Right lobe of liver (tissue), 6 donors: Measurements from ENCODE around the gene PHLDB2. TPM values are rescaled to one million over a fixed set of nuclear protein-coding genes. Genes with fewer than 3 reads are reported as not detected.

ENCODE experiments used
- ATAC-seq, 4 donors: fragments of 200-7000 bp; cut with Tn5 transposase; one replicate each; pipeline ENCODE4 v1.9.1; 2020; ENCODE audit warnings: mild to moderate bottlenecking in 4 of 4, moderate library complexity in 4 of 4
- DNase-seq, 3 donors: peaks; one replicate each; pipeline ENCODE4 v3.0.0-alpha.2; 2020
- H3K27ac ChIP-seq, 3 donors: fragments of 200-600 bp; one replicate each; pipeline ENCODE4 v1.8.0; 2022
- H3K27me3 ChIP-seq, 2 donors: fragments of 200-600 bp; one replicate each; pipeline ENCODE4 v1.8.0; 2022
- H3K36me3 ChIP-seq, 4 donors: fragments of 200-600 bp; sonication (generic) in 1 of 4; one replicate each; pipeline versions ENCODE4 v1.5.1 to v1.8.0; 2017 to 2022; ENCODE audit warnings: control low read depth in 1 of 4
- H3K4me1 ChIP-seq, 4 donors: fragments of 200-600 bp; sonication (generic) in 1 of 4; one replicate each; pipeline versions ENCODE4 v1.5.1 to v1.8.0; 2017 to 2022; ENCODE audit warnings: control low read depth in 1 of 4
- H3K4me3 ChIP-seq, 3 donors: fragments of 200-600 bp; one replicate each; pipeline ENCODE4 v1.8.0; 2022
- H3K9me3 ChIP-seq, 4 donors: fragments of 200-600 bp; sonication (generic) in 1 of 4; one replicate each; pipeline versions ENCODE4 v1.5.1 to v1.8.0; 2017 to 2022; ENCODE audit warnings: control low read depth in 1 of 4
- POLR2A ChIP-seq: fragments of 450-650 bp; IDR thresholded peaks from one replicate; pipeline ENCODE4 v1.6.1; 2017; ENCODE audit warnings: antibody characterized with exemption, mild to moderate bottlenecking
- WGBS: methylation state at CpG from one replicate; pipeline ENCODE4 v1.1.6; 2018; ENCODE audit warnings: low coverage, low lambda C conversion rate; ENCODE audit not compliant: insufficient coverage; ENCODE audit errors: missing lambda C conversion rate; 5-methylcytosine and 5-hydroxymethylcytosine counted together
- intact Hi-C, 2 donors: fragments of 100-400 bp; cut with DNase I; formaldehyde crosslinking; loops; one replicate each; pipeline versions ENCODE4 v1.11.2 to v1.14.1; 2022
- total RNA-seq, 6 experiments: library from RNA; depleted of rRNA in 2 of 6; stranded (reverse); fragments of >200 nt in 2 of 6; fragmentation: NEBNext Ultra II Directional in 3 of 6; extraction: Animal tissue kit (Norgen Biotek cat#: 25700) in 3 of 6; gene quantifications; one replicate each; pipeline versions ENCODE4 v1.1.0 to v1.2.4, GENCODE V29; 2016 to 2023
- TF ChIP-seq, protein P1 (sequence below), 4 donors: fragments of 200-600 bp in 3 of 4; fragments of 450-650 bp in 1 of 4; IDR thresholded peaks; one replicate each; pipeline versions ENCODE4 v1.5.1 to v1.8.0; 2016 to 2022; ENCODE audit warnings: antibody characterized with exemption in 4 of 4, mild to moderate bottlenecking in 2 of 4
- donor health status: DM: no; HTN: yes; CAD: no.
- donor health status: DM: no; HTN: no; CAD: no.
- donor health status: DM: no; HTN: no; CAD: no.
- donor health status: DM: no; HTN: yes; CAD: no.
- donor health status: DM: no; HTN: yes; CAD: no.

Gene PHLDB2
- total RNA-seq, 6 experiments from 2014 or later = 21.9 to 40.6 (median 31.2) TPM

- TF ChIP-seq, protein P1, sequence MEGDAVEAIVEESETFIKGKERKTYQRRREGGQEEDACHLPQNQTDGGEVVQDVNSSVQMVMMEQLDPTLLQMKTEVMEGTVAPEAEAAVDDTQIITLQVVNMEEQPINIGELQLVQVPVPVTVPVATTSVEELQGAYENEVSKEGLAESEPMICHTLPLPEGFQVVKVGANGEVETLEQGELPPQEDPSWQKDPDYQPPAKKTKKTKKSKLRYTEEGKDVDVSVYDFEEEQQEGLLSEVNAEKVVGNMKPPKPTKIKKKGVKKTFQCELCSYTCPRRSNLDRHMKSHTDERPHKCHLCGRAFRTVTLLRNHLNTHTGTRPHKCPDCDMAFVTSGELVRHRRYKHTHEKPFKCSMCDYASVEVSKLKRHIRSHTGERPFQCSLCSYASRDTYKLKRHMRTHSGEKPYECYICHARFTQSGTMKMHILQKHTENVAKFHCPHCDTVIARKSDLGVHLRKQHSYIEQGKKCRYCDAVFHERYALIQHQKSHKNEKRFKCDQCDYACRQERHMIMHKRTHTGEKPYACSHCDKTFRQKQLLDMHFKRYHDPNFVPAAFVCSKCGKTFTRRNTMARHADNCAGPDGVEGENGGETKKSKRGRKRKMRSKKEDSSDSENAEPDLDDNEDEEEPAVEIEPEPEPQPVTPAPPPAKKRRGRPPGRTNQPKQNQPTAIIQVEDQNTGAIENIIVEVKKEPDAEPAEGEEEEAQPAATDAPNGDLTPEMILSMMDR (IDR thresholded peaks at IDR 0.05) = no peak
- TF ChIP-seq POLR2A = no peak
- intact Hi-C loops = no loop called here
- no peaks in the 10 kb centered on the region for H3K9me3 ChIP-seq
- H3K27ac ChIP-seq = peak overlapping the region in 1 of 3 donors; percentile 79
- 82% methylated on average over 5 of the region's 5 CpGs for WGBS
- ATAC-seq (no peak), DNase-seq (no peak)
- H3K4me1 ChIP-seq = peaks cover 0 to 48% (median 13%) of the 10 kb centered on the region in 4 donors
- H3K4me3 ChIP-seq = no peak overlapping the region
- H3K36me3 ChIP-seq = no peaks in the 10 kb centered on the region
- no peaks in the 10 kb centered on the region for H3K27me3 ChIP-seq
Measured at GRCh38 chr3:111862415-111862814, 3.4 kb downstream of the PHLDB2 start.

DNA sequence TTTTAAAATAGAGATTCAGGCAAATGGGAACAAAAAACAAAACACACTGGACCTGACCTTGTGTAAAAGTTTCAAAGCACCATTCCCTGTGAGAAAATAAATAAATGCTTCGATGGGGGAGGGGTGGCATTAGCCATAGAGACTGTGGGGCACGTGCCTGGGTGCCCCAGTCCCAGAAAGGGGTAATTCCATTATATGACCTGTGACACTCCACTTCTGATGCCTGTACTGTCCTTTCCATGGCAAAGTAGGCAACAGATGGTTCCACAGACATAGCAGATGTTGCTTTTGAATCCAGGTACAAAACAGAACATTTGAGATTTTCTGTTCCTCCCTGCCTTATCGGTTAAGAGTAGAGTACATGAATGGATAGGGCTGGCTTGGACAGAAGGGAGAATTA, 3.9 kb downstream of the PHLDB2 start:
- Histone ChIP-seq H3K36me3 (no peaks in the 10 kb centered on the region), H3K27ac (peak overlapping the region; percentile 63 to 79 (median 69)), H3K4me3 (no peak overlapping the region), H3K4me1 (peaks cover 0 to 48% (median 13%) of the 10 kb centered on the region in 4 donors), H3K9me3 (no peaks in the 10 kb centered on the region), H3K27me3 (no peaks in the 10 kb centered on the region)
- TF ChIP-seq, protein P1 (IDR thresholded peaks at IDR 0.05) = no peak
- no peak for TF ChIP-seq POLR2A
- no peak for ATAC-seq
- no peak for DNase-seq
- intact Hi-C loops = no loop called here
- WGBS = 27% methylated on average over 2 of the region's 3 CpGs

DNA sequence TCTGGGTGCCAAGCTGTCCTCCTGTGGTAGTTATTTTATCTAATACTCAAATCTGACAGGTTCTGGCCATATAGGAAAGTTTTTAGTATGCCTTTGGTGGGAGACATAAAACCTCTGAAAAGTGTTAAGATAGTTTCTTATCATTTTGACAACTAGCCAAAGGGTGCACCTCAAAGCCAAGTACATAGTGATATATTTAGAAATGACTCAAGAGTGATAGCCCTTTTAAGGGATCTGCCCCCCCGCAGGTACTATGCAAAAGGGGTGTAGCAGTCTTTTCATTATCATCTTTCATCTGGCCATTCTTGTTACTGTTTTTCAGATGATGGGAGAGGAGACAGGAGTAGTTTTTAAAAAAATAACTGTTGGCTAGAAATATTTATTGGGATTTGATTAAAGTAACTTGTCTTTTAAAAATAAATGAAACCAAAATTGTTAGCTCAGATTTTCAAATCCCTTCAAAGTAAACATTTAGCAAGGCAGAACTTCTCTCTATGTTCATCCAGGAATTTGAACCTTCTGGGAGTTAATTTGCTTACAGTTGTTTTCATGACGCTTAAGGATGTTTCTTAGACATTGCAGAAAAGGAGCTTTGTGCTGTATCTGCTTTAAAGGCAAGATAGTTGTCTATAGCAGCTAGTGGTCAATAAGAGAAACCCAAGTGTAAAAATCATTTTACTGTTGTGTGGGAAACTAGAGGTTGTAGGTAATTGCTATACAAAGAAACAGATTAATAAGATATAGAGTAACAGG, 5.1 kb downstream of the PHLDB2 start:
- Histone ChIP-seq H3K27me3 (no peaks in the 10 kb centered on the region), H3K36me3 (no peaks in the 10 kb centered on the region), H3K9me3 (no peaks in the 10 kb centered on the region), H3K4me1 (peaks cover 0 to 48% (median 13%) of the 10 kb centered on the region in 4 donors), H3K4me3 (no peak overlapping the region), H3K27ac (peak overlapping the region; percentile 58 to 69 (median 63))
- TF ChIP-seq, protein P1 (IDR thresholded peaks at IDR 0.05) = no peak
- TF ChIP-seq POLR2A = no peak
- ATAC-seq (no peak), DNase-seq (no peak)
- 27% methylated on average over 2 of the region's 2 CpGs for WGBS
- intact Hi-C loops = no loop called here

- intact Hi-C loops = no loop called here
- no peaks in the 10 kb centered on the region for H3K36me3 ChIP-seq
- no peaks in the 10 kb centered on the region for H3K9me3 ChIP-seq
- H3K4me1 ChIP-seq = peaks cover 0 to 48% (median 13%) of the 10 kb centered on the region in 4 donors
- no peaks in the 10 kb centered on the region for H3K27me3 ChIP-seq
- peak overlapping the region; percentile 58 to 69 (median 63) for H3K27ac ChIP-seq
- no peak for DNase-seq
- no peak overlapping the region for H3K4me3 ChIP-seq
- TF ChIP-seq, protein P1 (IDR thresholded peaks at IDR 0.05) = peak in 2 of 4 donors; percentile 24 to 35
- TF ChIP-seq POLR2A = peak; percentile 54
- ATAC-seq = peak; percentile 40 to 61 (median 48)
- WGBS = 42% methylated on average over 6 of the region's 6 CpGs
Measured at GRCh38 chr3:111864821-111865656, 6.0 kb downstream of the PHLDB2 start.
